ENCODE data around the gene KIAA1217.

GRCh38 chr10:24453404-24453830 is 244.5 kb downstream of the KIAA1217 start:
- TF ChIP-seq CTCF (IDR thresholded peaks at IDR 0.05; ENCODE audit: borderline replicate concordance, extremely low read depth, low read length, poor library complexity, severe bottlenecking) (no peak), EZH2 (IDR thresholded peaks at IDR 0.05; ENCODE audit: borderline replicate concordance, low read depth, low read length, severe bottlenecking) (no peak)
